GM21529 (cell line): ENCODE data around the gene NIN.

Experiments used
- ATAC-seq: cut with Tn5 transposase; IDR thresholded peaks from one replicate; pipeline ENCODE4 v1.9.1; 2021; ENCODE audit not compliant: unreplicated experiment

NIN gene

GRCh38 chr14:50768680-50769079 is 62.3 kb downstream of the NIN start:
- ATAC-seq = no peak

DNA sequence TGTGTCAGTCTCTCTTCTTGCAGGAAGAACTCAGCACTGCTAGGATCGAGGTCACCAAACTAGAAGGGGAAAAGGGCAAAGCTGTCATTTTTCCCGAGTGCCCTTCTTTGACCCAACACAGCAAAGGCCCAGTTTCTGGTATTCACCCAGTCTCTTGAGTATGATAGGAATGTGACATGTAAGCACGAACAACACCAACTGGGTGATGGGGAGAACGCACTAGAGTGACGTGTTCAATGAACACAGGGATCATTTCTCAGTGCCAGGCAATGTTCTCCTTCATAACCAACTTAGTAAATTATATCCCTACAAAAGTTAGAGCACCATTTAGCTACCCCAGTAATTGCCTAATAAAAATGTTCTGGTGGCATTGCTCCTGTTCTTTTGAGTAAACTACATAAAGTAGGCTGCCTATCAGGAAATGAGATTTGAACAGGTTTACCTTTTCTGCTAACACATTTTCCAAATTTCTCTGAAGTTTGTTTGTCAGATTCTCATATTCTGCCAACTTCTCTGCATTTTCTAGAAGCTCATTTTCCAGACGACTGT is 64.5 kb downstream of the NIN start:
- no peak for ATAC-seq

- ATAC-seq = no peak
Measured at GRCh38 chr14:50763382-50764007, 67.5 kb downstream of the NIN start.

GRCh38 chr14:50762931-50763300 is 68.0 kb downstream of the NIN start:
- no peak for ATAC-seq

DNA sequence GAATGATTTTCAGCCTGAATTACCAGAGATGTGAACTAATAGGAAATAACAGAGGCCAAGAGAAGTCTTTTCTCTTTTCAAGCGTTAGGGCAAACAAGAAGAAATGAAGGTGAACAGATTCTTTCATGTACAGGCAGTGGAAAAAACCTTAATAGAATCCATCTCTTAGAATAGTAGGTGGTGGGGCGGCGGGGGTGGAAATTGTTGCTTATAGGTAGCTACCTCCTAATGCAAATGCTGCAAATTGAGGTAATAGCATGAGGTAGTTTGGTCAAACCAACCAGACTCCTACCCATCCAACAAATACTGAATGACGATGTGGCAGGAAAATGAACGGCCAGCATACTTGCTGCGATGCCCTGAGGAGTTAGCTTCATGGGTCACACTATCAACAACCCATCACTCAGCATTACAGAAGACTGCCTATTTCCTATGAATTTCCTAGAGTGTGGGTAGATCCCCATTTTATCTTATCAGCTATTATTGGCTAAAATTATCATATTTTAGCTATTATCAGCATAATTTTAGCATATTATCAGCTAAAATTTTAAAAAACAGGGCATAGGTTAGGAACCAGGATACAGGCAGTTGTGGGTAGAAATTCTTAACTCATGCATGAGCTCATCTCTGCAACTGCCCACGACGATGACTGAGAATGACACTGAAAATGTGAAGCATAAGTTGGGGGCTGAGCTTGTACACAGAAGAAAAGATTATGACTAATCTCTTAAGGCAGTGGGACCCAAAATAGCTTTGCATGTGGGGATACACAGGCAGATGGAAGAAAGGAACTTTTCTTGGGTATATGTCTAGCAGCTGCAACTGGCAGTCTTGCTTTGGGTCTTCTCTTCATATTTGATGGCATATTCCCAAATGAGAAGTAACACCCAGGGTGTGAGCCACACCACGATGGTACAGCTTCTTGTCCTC is 68.7 kb downstream of the NIN start:
- ATAC-seq = peak; percentile 96

- ATAC-seq = no peak
Measured at GRCh38 chr14:50759800-50760543, 71.0 kb downstream of the NIN start.

DNA sequence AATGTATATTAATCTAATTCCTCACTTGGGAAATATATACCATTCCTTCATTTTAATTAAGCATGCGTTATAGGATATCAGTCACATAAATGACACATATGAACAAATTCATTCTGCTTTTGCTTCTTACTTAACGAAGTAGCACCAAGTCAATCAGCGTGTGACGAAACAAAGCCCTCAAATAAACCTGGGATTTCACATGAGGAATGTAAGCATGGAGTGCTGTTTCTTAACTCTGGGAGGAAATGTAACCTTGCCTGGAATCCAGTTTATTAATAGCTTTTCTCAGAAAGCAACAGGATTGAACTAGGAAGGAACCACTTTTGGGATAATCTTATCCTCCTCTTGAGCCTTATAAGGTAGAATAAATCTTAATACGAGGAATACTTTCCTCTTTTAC is 72.0 kb downstream of the NIN start:
- no peak for ATAC-seq

GRCh38 chr14:50758305-50758704 is 72.7 kb downstream of the NIN start:
- no peak for ATAC-seq

DNA sequence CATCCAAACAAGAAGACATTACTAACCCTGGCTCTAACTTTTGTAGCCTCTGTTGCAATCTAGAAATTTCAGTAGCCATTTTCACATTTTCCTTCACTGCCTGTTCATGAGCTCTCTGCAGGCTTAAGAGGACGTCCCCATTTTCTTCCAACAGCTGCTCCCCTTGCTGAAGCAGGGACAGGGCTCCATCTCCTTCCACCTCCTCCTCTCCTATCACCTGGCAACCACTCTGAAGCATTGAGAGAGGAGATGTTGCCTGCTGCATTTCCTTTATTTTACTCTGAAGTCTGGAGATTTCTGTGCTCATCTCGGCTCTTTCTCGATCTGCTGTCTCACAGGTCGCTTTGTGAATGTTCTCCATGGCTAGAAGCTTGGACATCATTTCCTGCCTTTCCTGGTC is 73.3 kb downstream of the NIN start:
- no peak for ATAC-seq

GRCh38 chr14:50756300-50756699 is 74.7 kb downstream of the NIN start:
- no peak for ATAC-seq

DNA sequence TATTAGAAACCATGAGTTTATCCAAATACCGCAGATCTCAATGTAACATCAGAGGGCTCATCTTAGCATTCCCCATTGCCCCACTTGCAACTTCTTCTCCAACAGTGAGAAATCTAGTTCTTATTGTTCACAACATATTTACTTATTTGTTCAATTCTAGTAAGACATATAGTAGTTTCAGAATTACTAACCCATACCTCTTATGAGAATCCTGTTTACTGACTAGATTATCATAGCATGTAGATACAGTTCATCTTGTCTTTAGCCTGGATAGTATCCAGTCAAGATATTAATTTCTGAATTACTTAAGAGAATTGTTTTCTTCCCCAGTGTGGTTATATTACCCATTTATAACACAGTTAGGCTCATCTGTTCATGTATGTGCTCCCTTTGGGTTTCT is 80.6 kb downstream of the NIN start:
- no peak for ATAC-seq

- no peak for ATAC-seq
Measured at GRCh38 chr14:50745401-50746058, 85.4 kb downstream of the NIN start.

DNA sequence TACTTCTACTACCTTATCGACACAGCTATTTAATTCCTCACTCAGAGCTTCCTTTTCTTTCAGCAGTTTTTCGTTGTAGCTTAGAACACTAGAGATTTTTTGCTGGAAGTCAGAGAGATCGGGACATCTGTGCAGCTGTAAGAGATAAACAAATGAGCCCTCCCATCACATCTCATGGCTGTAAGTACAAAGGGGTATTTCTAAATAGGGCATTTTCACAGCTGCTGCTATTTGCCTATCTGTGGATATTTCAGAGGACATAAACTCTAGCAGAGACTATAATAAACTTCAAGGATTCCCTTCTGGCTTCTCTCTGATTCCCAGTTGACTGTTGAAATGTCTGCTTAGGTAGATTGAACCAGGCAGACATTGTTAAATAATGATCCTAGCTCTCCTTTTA is 86.7 kb downstream of the NIN start:
- no peak for ATAC-seq

GRCh38 chr14:50741567-50741966 is 89.4 kb downstream of the NIN start:
- no peak for ATAC-seq

GRCh38 chr14:50740856-50741255 is 90.1 kb downstream of the NIN start:
- no peak for ATAC-seq

GRCh38 chr14:50739186-50739585 is 91.8 kb downstream of the NIN start:
- no peak for ATAC-seq

- peak; percentile 90 for ATAC-seq
Measured at GRCh38 chr14:50736932-50737419, 94.0 kb downstream of the NIN start.

- no peak for ATAC-seq
Measured at GRCh38 chr14:50734950-50735695, 95.8 kb downstream of the NIN start.

DNA sequence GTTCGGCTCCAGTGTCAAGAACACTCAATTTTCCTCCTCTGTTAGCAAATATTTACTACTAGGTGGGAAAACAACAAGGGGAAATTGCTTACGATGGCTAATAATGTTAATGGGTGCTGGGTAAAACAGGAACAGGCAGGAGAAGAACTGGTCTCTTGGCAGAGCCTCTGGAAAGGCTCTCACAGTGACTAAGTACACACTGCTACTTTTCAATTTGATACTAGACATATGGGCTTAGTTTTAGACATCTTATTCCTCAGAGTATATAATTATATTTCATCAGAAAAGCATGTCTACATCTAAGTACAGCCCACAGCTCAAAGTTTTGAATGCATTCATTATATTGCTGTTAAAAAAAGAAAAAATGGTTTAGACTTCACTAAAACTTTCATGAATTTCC is 97.5 kb downstream of the NIN start:
- no peak for ATAC-seq

- no peak for ATAC-seq
Measured at GRCh38 chr14:50728836-50729235, 102.1 kb downstream of the NIN start.
